Fibroblast of lung (primary cell): ENCODE data around the gene CLIP2.

Source experiments
- CTCF ChIP-seq, 2 donors: IDR thresholded peaks in 1 of 2; conservative IDR thresholded peaks in 1 of 2; 1 replicate in 1 of 2; 2 replicates in 1 of 2; pipeline ENCODE4 v1.5.1; 2011 to 2012; ENCODE audit warnings: low read length in 2 of 2, control low read depth in 1 of 2, inconsistent platforms in 1 of 2, low read depth in 1 of 2, mild to moderate bottlenecking in 1 of 2
- EZH2 ChIP-seq: IDR thresholded peaks from 2 replicates; pipeline ENCODE4 v1.5.1; 2012; ENCODE audit warnings: low read length, control low read depth, mild to moderate bottlenecking; ENCODE audit errors: missing control alignments

- TF ChIP-seq CTCF (conservative IDR thresholded peaks at IDR 0.05 in 1 of 2, IDR thresholded peaks at IDR 0.05 in 1 of 2; ENCODE audit: low read depth in 1 of 2, low read length in 2 of 2) (no peak), EZH2 (no peak)
These were observed 123.4 kb downstream of the CLIP2 start for GRCh38 chr7:74412603-74413002.
